Measurements from ENCODE around the gene CELSR1.

The CELSR1 gene

GRCh38 chr22:46457502-46458488 lies 79.6 kb downstream of the CELSR1 start:
- no peak for DNase-seq

- DNase-seq, result no peak
Observed at GRCh38 chr22:46456818-46457163, 80.6 kb downstream of the CELSR1 start.

- DNase-seq, result no peak
Observed at GRCh38 chr22:46455446-46455845, 82.0 kb downstream of the CELSR1 start.

- DNase-seq, result no peak
Observed at GRCh38 chr22:46454504-46455269, 82.7 kb downstream of the CELSR1 start.

GRCh38 chr22:46453829-46454503 lies 83.5 kb downstream of the CELSR1 start:
- DNase-seq, result no peak

GRCh38 chr22:46453006-46453828 lies 84.2 kb downstream of the CELSR1 start:
- DNase-seq, result no peak

GRCh38 chr22:46452195-46453005 lies 85.0 kb downstream of the CELSR1 start:
- DNase-seq, result no peak

- DNase-seq, result no peak
Observed at GRCh38 chr22:46451741-46452140, 85.7 kb downstream of the CELSR1 start.

GRCh38 chr22:46450931-46451561 lies 86.4 kb downstream of the CELSR1 start:
- no peak for DNase-seq

- no peak for DNase-seq
Observed at GRCh38 chr22:46449974-46450745, 87.3 kb downstream of the CELSR1 start.

GRCh38 chr22:46449116-46449691 lies 88.2 kb downstream of the CELSR1 start:
- DNase-seq, result no peak

- no peak for DNase-seq
Observed at GRCh38 chr22:46448333-46448732, 89.1 kb downstream of the CELSR1 start.

- no peak for DNase-seq
Observed at GRCh38 chr22:46447906-46448305, 89.5 kb downstream of the CELSR1 start.

- no peak for DNase-seq
Observed at GRCh38 chr22:46446799-46447198, 90.6 kb downstream of the CELSR1 start.

GRCh38 chr22:46445771-46446420 lies 91.5 kb downstream of the CELSR1 start:
- DNase-seq, result no peak

- no peak for DNase-seq
Observed at GRCh38 chr22:46444390-46444854, 93.0 kb downstream of the CELSR1 start.

- DNase-seq, result no peak
Observed at GRCh38 chr22:46443850-46444389, 93.5 kb downstream of the CELSR1 start.

GRCh38 chr22:46442217-46442853 lies 95.1 kb downstream of the CELSR1 start:
- DNase-seq, result no peak
